Measurements from ENCODE around the gene LAIR1.

DNA sequence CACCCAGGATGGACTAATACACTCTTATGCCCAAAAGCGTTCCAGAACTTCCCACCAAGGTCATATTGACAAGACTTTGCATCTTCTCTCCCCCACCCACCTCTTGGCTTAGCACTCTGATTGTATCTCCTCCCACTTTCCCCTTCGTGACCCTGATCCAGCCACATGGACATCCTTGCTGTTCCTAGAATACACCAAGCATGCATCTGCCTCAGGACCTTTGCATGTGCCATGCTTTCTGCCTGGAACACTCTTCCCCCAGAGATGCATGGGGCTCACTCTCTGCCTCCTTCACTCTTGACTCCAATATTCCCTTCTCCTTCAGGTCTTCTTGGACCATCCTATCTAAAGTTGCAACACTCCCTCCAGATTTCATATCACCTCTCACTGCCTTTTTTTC is 16.2 kb upstream of the LAIR1 start:
- TF ChIP-seq, protein P1, sequence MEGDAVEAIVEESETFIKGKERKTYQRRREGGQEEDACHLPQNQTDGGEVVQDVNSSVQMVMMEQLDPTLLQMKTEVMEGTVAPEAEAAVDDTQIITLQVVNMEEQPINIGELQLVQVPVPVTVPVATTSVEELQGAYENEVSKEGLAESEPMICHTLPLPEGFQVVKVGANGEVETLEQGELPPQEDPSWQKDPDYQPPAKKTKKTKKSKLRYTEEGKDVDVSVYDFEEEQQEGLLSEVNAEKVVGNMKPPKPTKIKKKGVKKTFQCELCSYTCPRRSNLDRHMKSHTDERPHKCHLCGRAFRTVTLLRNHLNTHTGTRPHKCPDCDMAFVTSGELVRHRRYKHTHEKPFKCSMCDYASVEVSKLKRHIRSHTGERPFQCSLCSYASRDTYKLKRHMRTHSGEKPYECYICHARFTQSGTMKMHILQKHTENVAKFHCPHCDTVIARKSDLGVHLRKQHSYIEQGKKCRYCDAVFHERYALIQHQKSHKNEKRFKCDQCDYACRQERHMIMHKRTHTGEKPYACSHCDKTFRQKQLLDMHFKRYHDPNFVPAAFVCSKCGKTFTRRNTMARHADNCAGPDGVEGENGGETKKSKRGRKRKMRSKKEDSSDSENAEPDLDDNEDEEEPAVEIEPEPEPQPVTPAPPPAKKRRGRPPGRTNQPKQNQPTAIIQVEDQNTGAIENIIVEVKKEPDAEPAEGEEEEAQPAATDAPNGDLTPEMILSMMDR (IDR thresholded peaks at IDR 0.05; ENCODE audit: low read length): no peak
- no peak for TF ChIP-seq EZH2 (optimal IDR thresholded peaks at IDR 0.05; ENCODE audit: low read depth, low read length)
